ENCODE results near the gene PAK4. TPM values are rescaled to one million over a fixed set of nuclear protein-coding genes. Genes with fewer than 3 reads are reported as not detected.
"Not testable (repeated sequence)": the region's sequence is repeated elsewhere in the genome, so short reads cannot be mapped to it uniquely, and the experiment has no call there.

The PAK4 gene
- total RNA-seq, 1 experiment from 2014 or later: 8.5 TPM

DNA sequence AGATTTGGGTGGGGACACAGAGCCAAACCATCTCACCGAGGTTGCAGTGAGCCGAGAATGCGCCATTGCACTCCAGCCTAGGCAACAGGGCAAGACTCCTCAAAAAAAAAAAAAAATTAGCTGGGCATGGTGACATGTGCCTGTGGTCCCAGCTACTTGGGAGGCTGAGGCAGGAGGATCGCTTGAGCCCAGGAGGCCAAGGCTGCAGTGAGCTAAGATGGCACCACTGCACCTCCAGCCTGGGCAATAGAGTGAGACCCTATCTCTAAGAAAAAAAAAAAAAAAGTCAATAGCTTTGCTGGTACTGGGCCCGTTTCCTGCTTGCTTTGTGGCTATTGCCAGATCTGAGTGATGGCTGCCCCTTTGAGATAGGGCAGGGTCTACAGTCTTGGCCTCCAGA lies 28.3 kb upstream of the PAK4 start:
- Histone ChIP-seq H3K36me3 (no peaks in the 10 kb centered on the region), H3K27me3 (no peaks in the 10 kb centered on the region), H3K4me3 (no peak overlapping the region), H3K9me3 (no peaks in the 10 kb centered on the region)
- no peak for DNase-seq

DNA sequence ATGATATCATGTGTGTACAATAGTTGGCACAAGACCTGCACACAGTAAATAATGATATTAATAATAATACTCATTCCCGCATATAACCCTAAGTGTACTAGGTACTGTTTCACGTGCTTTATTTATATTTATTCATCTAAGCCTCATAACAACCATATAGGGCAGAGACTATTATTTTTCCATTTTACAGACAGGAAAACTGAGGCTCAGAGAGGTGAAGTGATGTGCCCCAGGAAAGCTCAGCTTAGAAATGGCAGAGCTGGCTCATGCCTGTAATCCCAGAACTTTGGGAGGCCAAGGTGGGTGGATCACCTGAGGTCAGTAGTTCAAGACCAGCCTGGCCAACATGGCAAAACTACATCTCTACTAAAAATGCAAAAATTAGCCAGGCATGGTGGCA lies 27.9 kb upstream of the PAK4 start:
- no peak for DNase-seq
- no peaks in the 10 kb centered on the region for H3K9me3 ChIP-seq
- H3K36me3 ChIP-seq: no peaks in the 10 kb centered on the region
- no peak overlapping the region for H3K4me3 ChIP-seq
- no peaks in the 10 kb centered on the region for H3K27me3 ChIP-seq

DNA sequence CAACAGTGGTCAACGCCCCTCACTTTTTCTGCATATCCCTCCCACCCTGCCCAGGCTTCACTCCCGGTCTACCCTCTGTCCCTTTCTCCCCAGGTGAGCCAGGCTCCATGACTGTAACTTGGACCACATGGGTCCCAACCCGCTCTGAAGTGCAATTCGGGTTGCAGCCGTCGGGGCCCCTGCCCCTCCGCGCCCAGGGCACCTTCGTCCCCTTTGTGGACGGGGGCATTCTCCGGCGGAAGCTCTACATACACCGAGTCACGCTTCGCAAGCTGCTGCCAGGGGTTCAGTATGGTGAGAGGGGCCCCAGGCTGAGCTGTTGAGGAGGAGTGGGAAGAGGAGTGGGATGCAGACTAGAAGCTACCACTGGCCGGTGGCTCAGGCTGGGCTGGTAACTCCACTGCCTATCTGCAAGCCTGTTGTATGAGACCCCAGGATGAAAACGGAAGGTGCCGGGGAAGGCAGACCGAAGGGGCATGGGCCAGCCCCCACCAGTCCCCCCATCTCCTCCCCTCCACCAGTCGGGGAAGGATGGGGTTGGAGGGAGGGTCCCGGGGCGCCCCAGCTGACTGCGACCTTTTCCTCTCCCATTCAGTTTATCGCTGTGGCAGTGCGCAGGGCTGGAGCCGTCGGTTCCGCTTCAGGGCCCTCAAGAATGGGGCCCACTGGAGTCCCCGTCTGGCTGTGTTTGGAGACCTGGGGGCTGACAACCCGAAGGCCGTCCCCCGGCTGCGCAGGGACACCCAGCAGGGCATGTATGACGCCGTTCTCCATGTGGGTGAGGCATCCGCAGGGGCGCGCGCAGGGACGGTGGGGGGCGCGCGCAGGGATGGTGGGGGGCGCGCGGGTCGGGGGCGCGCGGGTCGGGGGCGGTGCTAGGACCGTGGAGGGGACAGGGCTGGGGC lies 27.0 kb upstream of the PAK4 start:
- no peak for DNase-seq
- no peaks in the 10 kb centered on the region for H3K27me3 ChIP-seq
- no peaks in the 10 kb centered on the region for H3K36me3 ChIP-seq
- no peaks in the 10 kb centered on the region for H3K9me3 ChIP-seq
- no peak overlapping the region for H3K4me3 ChIP-seq

DNA sequence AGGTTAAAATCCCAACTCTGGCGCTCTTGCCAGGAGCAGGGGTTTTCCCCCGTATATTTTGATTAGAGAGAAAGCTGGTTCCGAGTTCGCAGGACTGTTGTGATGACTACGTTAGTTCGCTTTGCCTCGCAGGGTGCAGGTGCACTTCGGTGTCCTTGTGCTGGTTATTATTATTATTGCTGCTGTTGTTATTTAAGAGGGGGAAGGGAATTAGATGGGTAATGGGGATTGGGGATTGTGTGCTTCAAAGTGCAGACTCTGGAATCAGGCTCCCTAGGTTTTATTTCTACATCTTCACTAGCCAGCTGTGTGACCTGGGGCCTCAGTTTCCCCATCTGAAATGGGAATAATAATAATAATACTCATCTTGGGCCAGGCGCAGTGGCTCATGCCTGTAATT lies 26.2 kb upstream of the PAK4 start:
- Histone ChIP-seq H3K27me3 (no peaks in the 10 kb centered on the region), H3K4me3 (no peak overlapping the region), H3K36me3 (no peaks in the 10 kb centered on the region), H3K9me3 (no peaks in the 10 kb centered on the region)
- DNase-seq: no peak

DNA sequence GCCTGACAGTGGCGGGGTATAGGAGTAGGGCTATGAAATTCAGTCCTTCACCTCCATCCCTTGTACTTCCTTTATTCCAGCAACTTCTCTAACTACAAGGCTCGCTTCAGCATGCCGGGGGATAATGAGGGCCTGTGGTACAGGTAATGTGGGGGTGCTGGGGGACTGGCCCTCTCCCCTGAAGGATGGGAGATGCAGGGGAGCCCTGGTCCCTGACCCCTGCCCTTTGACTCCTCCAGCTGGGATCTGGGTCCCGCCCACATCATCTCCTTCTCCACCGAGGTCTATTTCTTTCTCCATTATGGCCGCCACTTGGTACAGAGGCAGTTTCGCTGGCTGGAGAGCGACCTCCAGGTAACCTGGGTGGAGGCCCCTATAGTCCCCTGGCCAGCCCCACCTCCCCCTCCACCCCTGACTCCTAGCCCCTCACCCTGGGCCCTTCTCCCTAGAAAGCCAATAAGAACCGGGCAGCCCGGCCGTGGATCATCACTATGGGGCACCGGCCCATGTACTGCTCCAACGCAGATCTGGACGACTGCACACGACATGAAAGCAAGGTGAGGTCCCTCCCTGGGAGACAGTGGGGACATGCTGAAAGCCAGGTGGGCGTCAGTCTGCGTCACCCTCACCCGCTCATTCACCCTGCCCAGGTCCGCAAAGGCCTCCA lies 25.0 kb upstream of the PAK4 start:
- Histone ChIP-seq H3K9me3 (no peaks in the 10 kb centered on the region), H3K27me3 (no peaks in the 10 kb centered on the region), H3K36me3 (no peaks in the 10 kb centered on the region), H3K4me3 (no peak overlapping the region)
- no peak for DNase-seq

DNA sequence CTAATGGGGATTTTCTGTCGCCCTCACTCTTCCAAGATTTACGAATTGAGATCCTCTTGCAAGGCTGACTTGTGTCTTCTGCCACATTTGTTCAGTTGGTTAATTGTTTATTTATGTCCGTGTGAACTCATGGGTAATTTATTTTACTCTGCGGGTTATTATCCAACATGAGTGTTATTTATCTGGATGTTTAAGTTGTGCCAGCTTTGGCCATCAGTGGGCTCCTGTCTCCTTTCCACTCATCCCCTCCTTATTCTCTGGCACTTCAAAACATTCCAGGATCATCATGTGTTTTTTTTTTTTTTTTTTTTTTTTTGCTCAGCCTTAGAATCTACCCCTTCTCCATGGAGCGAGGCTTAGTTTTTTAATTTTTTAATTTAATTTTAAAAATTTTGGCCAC lies 22.4 kb upstream of the PAK4 start:
- H3K27me3 ChIP-seq: no peaks in the 10 kb centered on the region
- no peaks in the 10 kb centered on the region for H3K9me3 ChIP-seq
- H3K36me3 ChIP-seq: no peaks in the 10 kb centered on the region
- no peak overlapping the region for H3K4me3 ChIP-seq
- no peak for DNase-seq

DNA sequence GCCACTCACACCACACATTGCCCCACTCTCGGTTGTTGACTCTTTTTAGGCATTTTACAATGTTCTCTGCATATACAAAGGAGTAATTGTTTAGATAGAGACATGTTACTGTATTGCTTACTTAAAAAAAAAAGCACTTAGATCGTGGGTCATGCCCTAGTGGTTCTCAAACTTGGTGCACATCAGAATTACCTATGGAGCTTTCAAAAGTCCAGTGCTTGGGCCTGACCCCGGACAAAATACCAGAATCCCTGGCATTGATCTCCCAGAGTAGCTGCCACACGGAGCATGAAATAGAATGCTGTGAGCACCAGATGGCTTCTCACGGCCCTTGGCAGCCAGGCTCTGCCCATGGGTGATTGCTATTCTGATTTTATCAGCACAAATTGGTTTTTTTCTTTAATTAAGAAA lies 21.4 kb upstream of the PAK4 start:
- no peak overlapping the region for H3K4me3 ChIP-seq
- no peaks in the 10 kb centered on the region for H3K36me3 ChIP-seq
- H3K9me3 ChIP-seq: no peaks in the 10 kb centered on the region
- no peaks in the 10 kb centered on the region for H3K27me3 ChIP-seq
- DNase-seq: no peak

DNA sequence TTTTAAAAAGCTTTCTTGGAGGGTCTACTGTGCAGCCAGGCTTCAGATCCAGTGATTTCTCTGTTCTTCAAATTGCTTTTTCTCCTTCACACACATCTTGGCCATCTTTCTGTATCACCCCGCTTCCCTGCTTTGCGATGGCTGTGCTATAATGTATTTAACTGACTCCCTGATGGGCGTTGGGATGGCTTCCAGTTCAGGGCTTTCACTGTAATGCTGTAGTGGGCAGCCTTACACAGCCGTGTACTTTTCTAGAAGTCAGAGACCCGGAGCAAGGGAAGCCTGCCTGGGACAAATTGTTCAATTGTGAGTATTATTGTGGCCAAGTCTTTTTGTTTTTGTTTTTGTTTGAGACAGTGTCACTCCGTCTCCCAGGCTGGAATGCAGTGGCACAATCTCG lies 19.4 kb upstream of the PAK4 start:
- H3K36me3 ChIP-seq: no peaks in the 10 kb centered on the region
- no peak overlapping the region for H3K4me3 ChIP-seq
- no peaks in the 10 kb centered on the region for H3K9me3 ChIP-seq
- H3K27me3 ChIP-seq: no peaks in the 10 kb centered on the region
- no peak for DNase-seq

DNA sequence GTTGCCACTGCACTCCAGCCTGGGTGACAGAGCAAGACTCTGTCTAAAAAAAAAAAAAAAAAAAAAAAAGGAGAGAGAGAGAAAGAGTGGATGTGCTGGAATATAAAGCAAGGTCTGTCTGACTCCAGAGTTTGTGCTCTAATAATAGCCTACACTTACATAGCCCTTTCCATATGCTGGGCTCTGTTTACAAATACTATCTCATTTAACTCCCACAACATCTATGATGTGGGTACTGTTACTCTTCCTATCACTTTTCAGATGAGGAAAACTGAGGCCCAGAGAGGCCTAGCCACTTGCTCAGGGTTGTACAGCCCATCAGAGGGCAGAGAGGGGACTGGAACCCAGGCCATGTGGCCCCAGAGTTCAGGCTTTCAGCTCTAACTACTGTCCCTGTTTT lies 15.9 kb upstream of the PAK4 start:
- H3K36me3 ChIP-seq: no peaks in the 10 kb centered on the region
- H3K9me3 ChIP-seq: no peaks in the 10 kb centered on the region
- no peak for DNase-seq
- H3K27me3 ChIP-seq: no peaks in the 10 kb centered on the region
- H3K4me3 ChIP-seq: no peak overlapping the region

DNA sequence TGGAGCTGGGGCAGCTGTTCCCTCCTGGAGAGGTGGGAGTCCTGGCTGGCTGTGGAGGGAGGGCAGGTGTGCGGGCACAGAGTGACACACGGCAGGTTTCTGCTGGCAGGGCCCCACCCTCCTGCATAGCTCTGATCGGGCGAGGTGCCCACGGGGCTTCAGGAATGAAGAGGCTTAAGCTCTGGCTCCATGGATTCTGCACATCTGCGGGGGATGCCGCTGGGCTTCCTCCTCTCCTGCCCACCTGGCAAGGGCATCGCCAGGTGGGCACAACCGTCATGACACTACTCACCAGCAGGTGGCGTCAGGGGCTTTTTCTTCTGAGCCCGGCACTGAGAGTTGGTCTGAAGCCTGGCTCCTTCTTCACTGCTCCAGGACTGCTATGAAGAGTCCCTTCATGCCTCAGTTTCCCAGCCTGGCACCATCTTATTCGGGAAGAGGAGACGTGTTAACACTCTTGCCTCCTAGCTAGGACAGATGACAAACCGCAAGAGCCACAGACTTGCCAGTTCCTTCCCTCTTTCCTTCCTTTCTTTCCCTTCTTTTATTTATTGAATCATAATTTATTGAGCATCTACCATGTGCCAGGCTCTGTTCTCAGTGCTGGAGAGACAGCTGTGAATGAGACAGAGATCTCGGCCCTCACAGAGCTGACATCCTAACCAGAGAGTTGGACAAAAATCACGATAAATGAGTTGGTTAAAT lies 15.2 kb upstream of the PAK4 start:
- no peak overlapping the region for H3K4me3 ChIP-seq
- H3K27me3 ChIP-seq: no peaks in the 10 kb centered on the region
- H3K36me3 ChIP-seq: no peaks in the 10 kb centered on the region
- H3K9me3 ChIP-seq: no peaks in the 10 kb centered on the region
- peak; percentile 54 for DNase-seq

DNA sequence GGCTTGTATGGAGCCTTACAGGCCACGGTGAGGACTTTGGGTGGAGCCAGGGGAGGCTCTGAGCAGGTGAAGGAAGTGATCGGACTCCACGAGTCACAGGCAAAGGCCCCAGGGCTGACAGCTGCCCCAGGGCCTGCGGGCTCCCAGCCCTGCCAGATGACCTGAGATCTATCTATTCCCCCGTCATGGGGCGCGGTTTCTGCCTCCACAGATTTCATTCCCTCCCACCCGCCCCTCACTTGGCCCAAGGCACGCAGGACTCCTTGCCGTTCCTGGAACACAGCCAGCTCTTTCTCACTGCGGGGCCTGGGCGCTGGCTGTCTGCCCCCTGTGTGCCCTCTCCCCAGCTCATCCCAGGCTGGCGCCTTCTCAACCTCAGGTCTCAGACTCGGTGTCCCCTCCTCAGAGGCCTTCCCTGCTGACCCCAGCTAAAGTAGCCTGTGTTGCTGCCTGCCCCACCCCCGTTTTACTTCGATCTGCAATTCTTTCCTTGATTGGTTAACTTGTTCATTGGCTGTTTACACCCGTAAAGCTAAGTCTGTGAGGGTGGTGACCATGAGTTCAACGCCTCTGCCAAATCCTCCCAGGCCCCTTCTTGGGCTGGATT lies 13.9 kb upstream of the PAK4 start:
- H3K36me3 ChIP-seq: no peaks in the 10 kb centered on the region
- H3K27me3 ChIP-seq: no peaks in the 10 kb centered on the region
- H3K9me3 ChIP-seq: no peaks in the 10 kb centered on the region
- no peak overlapping the region for H3K4me3 ChIP-seq
- DNase-seq: peak; percentile 28

DNA sequence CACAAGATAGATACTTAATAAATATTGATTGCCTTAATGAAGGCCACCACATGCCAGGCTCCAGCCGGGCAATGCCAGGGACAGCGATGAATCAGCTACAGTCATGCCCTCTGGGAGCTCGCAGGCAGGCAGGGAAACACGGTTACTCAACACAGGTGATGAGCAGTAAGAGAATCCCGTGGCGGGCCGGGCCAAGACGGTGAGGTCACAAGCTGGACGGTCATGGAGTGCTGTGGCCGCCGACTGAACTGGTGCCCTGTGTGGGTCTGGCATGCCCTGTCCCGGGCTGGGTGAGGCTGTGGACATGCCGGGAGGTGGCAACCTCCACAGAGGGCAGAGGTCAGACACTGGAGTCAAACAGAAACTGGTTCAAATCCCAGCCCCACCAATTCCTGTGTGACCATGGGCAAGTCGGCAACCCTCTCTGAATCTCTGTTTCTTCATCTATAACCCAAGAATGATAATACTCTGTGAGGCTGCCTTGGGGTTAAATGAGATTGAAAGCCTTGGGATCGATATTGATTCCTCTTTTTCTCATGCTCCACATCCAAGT lies 13.2 kb upstream of the PAK4 start:
- no peaks in the 10 kb centered on the region for H3K27me3 ChIP-seq
- H3K4me3 ChIP-seq: no peak overlapping the region
- H3K36me3 ChIP-seq: no peaks in the 10 kb centered on the region
- peak; percentile 88 for DNase-seq
- no peaks in the 10 kb centered on the region for H3K9me3 ChIP-seq

DNA sequence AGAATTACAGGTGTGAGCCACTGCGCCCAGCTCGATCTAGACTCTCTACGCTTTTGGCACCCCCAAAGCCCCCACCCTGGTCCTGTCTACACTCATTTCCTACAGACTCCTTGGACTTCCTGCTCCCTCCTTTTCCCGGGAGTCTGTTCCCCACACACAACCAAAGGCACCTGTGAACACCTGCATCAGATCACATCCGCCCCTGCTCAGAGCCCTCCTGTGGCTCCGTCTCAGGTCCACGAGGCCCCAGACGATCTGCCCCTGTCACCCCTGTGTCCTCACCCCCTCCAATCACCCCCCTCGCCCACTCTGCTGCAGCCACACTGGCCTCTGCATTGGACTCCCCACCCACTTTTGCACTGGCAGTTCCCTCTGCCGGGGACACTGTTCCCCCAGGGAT lies 12.4 kb upstream of the PAK4 start:
- Histone ChIP-seq H3K27me3 (no peaks in the 10 kb centered on the region), H3K36me3 (no peaks in the 10 kb centered on the region), H3K4me3 (no peak overlapping the region), H3K9me3 (no peaks in the 10 kb centered on the region)
- no peak for DNase-seq

DNA sequence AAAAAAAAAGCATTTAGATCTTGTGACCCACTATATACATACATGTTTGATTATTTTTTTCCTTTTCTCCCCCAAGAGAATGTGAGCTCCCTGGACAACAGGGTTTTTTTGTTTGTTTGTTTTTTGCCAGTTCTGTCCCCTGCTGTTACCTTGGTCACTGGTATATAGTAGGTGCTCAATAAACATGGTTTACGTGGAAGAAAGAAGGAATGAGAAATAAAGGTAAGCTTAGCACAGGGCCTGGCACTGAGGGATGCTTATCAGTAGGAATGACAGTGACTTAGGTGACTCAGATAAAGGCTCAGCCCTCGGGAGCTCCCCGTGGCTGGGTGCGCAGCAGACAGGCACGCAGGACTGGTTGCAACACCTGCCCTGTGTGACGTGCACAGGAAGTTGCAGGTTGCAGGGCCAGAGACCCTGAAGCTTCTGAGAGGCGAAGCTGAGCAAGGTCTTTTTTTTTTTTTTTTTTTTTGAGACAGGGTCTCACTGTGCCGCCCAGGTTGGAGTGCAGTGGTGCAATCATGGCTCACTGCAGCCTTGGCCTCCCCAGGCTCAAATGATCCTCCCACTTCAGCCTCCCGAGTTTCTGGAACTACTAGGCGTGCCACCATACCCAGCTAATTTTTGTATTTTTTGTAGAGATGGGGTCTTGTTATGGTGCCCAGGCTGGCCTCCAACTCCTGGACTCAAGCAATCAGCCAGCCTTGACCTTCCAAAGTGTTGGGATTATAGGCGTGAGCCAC lies 10.3 kb upstream of the PAK4 start:
- no peak for DNase-seq
- Histone ChIP-seq H3K27me3 (no peaks in the 10 kb centered on the region), H3K36me3 (no peaks in the 10 kb centered on the region), H3K9me3 (no peaks in the 10 kb centered on the region), H3K4me3 (no peak overlapping the region)

DNA sequence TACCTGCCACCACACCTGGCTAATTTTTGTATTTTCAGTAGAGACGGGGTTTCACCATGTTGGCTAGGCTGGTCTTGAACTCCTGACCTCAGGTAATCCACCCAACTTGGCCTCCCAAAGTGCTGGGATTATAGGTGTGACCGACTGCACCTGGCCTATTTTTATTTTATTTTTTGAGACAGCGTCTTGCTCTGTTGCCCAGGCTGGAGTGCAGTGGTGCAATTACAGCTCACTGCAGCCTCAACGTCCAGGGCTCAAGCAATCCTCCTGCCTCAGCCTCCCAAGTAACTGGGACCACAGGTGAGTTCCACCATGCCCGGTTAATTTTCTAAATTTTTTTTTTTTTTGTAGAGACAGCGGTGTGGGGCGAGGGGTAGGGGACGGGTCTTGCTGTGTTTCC lies 8.6 kb upstream of the PAK4 start:
- not testable (repeated sequence) for H3K36me3 ChIP-seq, H3K27me3 ChIP-seq, DNase-seq, H3K4me3 ChIP-seq, H3K9me3 ChIP-seq

DNA sequence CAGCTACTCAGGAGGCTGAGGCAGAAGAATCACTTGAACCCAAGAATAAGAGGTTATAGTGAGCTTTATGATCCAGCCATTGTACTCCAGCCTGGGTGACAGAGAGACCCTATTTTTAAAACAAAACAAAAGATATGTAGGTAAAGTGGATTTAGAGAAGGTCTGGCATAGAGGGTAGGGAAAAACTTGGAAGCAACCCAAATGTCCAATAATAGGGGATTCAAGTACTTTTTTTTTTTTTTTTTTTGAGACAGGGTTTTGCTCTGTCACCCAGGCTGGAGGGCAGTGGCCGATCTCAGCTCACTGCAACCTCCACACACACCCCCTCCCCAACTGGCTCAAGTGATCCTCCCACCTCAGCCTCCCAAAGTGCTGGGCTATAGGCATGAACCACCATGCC lies 5.8 kb upstream of the PAK4 start:
- Histone ChIP-seq H3K9me3 (no peaks in the 10 kb centered on the region), H3K27me3 (no peaks in the 10 kb centered on the region), H3K36me3 (no peaks in the 10 kb centered on the region), H3K4me3 (no peak overlapping the region)
- no peak for DNase-seq

Data from MG63 (cell line).